NCI-H2196 treated with DMSO at 0.1 percent for 48 hours (cell line): ENCODE measurements around the gene UNC93B1.

Experiments
- DNase-seq: peaks from one replicate; lab custom pipeline; 2025; ENCODE audit not compliant: unreplicated experiment; lab: John Stamatoyannopoulos, UW

The UNC93B1 gene

GRCh38 chr11:68040957-68041591 lies 37.2 kb upstream of the UNC93B1 start:
- DNase-seq: no peak

DNA sequence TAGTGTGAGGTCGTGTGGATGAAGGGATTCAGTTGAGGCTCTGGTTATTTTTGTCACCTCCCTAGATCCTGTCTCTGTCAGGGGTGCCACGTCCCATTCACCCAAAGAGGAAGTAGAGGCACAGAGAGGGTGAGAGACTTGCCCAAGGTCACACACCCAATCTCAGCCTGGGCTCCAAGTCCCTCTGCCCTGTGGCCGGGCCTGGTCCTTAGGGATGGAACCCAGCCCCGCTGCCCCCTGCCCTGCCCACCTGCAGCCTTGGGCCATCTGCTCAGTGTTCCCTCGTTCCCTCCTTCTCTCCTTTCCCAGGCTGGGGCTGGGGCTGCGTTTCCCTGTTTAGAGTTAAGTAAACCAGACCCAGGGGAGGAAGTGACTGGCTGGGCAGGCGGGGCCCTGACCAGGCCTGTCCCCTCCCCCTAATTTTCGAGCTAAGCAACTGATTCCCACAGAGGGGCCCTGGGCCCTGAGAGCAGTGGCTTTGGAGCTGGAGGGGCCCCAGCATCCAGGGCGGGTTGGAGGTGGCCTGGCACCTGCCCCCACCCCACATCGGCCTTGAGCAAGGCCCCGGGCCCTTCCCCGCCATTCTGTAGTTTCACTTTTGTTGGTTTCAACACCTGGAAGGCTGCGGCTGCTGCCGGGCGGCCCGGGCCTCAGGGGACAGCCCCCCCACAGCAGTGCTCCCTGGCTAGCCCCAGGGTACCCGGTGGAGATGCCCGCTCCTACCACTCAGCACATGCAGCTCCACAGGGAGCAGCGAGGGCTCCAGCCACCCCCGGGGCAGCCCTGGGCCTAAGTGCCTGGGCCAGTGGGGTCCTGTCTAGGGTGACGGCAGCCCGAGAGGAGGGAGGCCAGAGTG lies 36.4 kb upstream of the UNC93B1 start:
- DNase-seq: no peak

GRCh38 chr11:68039526-68040086 lies 35.7 kb upstream of the UNC93B1 start:
- DNase-seq: no peak

- no peak for DNase-seq
Observed at GRCh38 chr11:68038718-68039525, 35.0 kb upstream of the UNC93B1 start, which contains the start of gene TCIRG1. TSS of gene TCIRG1 (plus strand) at chr11:68039025. CDS start at chr11:68041272, 2,247 bp downstream.

DNA sequence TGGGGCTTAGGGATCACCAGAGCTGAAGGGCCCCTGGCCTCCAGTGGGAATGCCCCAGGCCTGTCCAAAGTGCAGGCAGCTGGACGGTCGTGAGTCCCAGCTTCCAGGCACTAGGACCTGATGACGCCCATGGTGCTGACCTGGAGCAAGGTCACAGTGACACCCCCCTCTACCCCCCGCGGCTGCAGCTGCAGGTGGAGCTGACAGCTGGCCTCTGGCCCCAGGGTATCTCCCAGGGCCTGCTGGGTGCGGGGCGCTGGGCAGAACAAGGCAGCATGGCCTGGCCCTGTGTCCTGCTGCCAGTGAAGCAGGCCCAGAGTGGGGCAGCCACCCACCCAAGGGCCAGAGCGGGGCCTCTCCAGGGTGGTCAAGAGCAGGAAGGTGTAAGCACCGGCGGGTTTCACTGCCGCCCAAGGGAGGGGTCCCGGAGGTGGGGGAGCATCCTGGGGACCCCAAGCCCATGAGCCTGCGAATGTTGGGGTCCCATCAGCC lies 34.4 kb upstream of the UNC93B1 start:
- DNase-seq: peak; percentile 6

GRCh38 chr11:68037411-68038225 lies 33.7 kb upstream of the UNC93B1 start:
- no peak for DNase-seq

DNA sequence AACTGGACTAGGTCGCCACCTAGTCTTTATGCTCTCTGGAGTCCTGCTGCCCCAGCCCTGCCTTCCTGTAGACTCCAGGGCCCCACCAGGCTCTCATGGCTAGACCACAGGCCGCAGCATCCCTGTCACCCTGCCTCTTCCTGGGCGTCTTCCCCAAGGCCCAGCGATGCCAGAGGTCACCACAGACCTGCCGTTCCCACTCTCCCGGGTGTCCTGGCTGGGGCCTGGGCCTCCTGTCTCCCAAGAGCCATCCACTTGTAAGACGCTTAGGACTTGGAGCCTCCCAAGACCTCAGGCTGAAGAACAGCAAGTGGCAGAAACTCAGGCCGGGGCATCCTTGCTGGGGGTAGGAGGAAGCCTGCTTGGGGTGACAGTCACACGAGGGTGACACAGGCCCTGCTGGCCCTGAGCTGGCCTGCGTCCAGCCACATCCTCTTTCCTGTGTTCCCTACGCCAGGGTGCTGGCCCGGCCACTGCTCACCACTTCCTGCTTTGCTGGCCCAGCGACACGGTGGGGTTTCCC lies 32.9 kb upstream of the UNC93B1 start:
- DNase-seq: no peak

DNA sequence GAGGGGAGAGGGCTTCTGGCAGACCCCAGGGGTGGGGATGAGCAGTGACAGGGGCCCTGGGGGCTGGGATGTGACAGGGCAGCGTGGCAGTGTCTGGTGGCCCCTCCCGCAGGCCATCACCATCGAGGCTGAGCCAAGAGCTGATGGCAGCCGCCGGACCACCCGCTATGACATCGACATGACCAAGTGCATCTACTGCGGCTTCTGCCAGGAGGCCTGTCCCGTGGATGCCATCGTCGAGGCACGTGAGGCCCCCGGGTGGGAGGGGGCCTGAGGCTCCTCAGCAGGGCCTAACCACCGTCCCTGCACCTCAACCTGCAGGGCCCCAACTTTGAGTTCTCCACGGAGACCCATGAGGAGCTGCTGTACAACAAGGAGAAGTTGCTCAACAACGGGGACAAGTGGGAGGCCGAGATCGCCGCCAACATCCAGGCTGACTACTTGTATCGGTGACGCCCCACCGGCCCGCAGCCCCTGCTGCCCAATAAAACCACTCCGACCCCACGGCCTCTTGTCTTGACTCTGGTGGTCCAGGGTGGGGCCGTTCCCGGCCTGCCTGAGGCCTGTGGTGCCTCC lies 32.3 kb upstream of the UNC93B1 start:
- no peak for DNase-seq

GRCh38 chr11:68035266-68035876 lies 31.5 kb upstream of the UNC93B1 start:
- no peak for DNase-seq

GRCh38 chr11:68033708-68034045 lies 29.8 kb upstream of the UNC93B1 start:
- DNase-seq: no peak

GRCh38 chr11:68032997-68033707 lies 29.3 kb upstream of the UNC93B1 start:
- no peak for DNase-seq

- DNase-seq: no peak
Observed at GRCh38 chr11:68032003-68032402, 28.1 kb upstream of the UNC93B1 start.

GRCh38 chr11:68031144-68031464 lies 27.2 kb upstream of the UNC93B1 start:
- no peak for DNase-seq

GRCh38 chr11:68030318-68031143 lies 26.6 kb upstream of the UNC93B1 start, which contains the start of gene NDUFS8:
TSS of gene NDUFS8 (plus strand) at chr11:68030681. CDS start at chr11:68032152, 1,471 bp downstream.
- peak; percentile 99 for DNase-seq

GRCh38 chr11:68028802-68029545 lies 25.1 kb upstream of the UNC93B1 start:
- no peak for DNase-seq

DNA sequence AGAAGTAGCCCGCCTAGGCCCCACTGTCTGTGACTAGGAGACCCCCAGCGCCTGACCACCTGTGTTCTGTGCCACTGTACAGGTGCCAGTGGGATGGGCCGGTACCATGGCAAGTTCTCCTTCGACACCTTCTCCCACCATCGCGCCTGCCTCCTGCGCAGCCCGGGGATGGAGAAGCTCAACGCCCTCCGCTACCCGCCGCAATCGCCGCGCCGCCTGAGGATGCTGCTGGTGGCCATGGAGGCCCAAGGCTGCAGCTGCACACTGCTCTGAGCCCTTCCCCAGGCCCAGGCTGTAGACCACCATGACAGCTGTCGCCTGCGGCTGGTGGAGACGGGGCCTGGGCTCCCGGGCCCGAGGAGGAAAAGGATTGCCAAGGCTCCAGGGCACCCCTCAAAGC lies 23.8 kb upstream of the UNC93B1 start:
- DNase-seq: no peak
